ENCODE data around the gene PGS1.

Gene PGS1

DNA sequence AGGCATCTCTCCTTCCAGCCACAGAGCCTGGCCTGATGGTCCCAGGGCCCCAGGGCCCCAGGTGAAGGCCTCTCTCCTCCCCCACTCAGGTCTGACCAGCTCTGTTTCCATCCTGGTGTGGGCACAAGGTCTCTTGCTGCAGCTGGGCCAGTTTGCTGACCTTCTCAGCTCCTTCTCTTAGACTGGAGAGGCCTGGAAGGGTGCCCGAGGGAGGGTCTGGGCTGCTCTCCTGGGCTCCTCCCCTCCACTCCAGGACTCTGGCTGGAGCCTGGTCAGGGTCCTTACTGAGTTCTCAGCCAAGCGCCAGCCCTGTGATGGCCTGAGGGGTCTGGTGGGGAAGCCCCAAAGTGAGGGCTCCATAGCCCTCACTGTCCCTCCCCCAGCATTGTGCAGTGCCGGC, 31.0 kb upstream of the PGS1 start:
- DNase-seq (ENCODE audit: low read depth): no peak

- no peak for DNase-seq (ENCODE audit: low read depth)
These were observed 30.2 kb upstream of the PGS1 start for GRCh38 chr17:78348055-78348770.

- DNase-seq (ENCODE audit: low read depth): no peak
These were observed 28.4 kb upstream of the PGS1 start for GRCh38 chr17:78349891-78350642.

- DNase-seq (ENCODE audit: low read depth): no peak
These were observed 26.9 kb upstream of the PGS1 start for GRCh38 chr17:78351449-78352006.

- DNase-seq (ENCODE audit: low read depth): no peak
These were observed 24.6 kb upstream of the PGS1 start for GRCh38 chr17:78353834-78354233.

DNA sequence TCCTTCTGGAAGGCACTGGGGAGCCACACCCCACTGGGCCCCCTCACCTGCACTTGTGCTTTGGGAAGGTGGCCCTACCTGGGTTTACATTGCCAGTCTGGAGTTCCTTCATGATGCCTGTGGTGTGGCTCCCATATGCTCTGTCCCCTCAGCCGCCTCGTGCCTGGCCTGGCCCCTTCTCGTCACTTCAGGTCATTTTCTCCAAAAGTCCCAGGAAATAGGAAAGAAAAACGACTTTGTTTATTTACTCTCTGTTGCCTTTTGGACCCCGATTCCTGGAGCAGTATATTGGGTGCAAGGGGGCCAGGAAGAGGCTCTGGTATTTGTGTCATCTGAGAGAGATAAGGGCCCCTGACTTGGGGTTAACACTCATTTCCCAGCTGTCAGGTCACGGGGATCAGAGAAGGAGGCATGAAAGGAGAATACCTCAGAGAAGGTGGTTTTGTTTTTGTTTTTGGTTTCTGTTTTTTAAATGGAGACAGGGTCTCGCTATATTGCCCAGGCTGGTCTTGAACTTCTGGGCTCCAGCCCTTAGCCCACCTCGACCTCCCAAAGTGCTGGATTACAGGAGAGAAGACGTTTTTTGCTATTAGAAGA, 23.3 kb upstream of the PGS1 start:
- no peak for DNase-seq (ENCODE audit: low read depth)

DNA sequence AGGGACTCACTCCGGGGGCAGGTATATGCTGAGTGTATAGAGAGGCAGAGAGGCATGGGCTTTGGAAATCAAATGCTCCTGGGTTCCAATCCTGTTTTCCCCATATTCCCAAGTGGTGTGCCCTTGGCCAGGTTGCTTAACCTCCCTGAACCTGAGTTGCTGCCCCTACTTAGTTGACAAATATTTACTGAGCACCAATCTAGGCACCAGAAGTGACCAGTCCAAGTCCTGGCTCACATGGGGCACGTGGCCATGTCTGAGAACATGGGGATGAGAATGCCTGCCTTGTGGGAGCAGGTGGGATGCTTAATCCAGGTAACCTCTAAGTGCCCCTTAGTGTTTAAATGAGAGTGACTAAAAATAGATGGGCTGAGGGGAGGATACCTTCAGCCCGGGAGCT, 22.7 kb upstream of the PGS1 start:
- DNase-seq (ENCODE audit: low read depth): no peak

- peak; percentile 63 for DNase-seq (ENCODE audit: low read depth)
These were observed 22.2 kb upstream of the PGS1 start for GRCh38 chr17:78356101-78356713.

DNA sequence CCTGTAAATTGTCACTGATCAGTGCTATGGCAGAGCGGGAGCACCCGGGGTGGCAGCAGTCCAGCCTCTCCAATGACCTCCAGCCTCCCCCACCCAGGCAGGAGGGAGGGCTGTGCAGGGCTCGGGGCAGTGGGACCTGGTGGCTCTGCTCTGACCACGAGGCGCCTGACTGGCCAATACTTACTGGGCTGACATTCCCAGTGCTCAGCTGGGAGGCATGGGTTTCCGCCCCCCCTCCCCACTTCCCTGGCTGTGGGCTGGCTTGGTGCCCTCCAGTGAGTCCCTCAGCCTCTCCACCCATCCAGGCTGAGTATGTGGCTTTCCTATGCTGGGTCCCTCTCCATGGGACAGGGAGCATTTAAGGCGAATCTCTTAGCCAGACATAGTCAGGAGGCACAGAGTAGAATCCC, 21.3 kb upstream of the PGS1 start:
- no peak for DNase-seq (ENCODE audit: low read depth)

DNA sequence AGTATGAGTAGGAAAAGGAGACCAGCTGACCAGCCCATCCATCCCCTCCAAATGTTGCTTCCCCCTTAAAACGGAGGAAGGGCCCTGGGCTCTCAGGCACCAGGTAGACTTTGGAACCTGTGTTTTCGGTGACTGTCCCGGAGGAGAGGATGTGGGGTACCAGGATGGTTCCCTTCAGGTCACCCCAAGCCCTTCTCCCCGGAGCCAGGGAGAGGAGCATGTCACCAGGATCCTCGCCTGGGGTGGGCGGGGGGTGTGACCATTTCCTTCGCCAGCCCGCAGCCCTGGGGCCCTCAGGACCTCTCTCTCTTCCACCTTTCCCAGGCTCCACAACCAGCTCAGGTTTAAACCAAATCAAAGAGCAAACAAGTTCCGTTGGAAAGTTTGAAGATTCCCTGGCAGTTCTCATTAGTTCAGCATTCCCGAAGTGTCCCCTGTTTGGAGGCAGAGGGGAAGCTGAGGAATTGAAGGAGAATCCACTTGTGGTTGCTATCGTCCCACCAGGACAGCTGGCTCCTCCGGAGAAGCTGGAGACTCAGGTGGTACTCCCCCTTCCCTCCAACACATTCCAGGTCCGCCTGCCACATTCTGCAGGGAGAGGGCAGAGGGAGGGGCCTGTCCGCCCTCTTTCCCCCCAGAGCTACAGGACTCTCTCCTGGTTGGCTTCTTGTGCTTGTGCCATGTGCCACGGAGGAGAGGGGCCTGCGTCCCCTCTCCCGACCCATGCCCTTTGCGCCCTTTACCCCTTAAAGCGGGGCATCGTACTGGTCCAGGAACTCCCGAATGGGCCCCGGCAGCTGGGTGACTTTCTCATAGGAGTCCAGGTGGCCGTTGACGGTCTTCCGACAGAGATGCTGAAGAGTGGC, 20.5 kb upstream of the PGS1 start:
- DNase-seq (ENCODE audit: low read depth): no peak

DNA sequence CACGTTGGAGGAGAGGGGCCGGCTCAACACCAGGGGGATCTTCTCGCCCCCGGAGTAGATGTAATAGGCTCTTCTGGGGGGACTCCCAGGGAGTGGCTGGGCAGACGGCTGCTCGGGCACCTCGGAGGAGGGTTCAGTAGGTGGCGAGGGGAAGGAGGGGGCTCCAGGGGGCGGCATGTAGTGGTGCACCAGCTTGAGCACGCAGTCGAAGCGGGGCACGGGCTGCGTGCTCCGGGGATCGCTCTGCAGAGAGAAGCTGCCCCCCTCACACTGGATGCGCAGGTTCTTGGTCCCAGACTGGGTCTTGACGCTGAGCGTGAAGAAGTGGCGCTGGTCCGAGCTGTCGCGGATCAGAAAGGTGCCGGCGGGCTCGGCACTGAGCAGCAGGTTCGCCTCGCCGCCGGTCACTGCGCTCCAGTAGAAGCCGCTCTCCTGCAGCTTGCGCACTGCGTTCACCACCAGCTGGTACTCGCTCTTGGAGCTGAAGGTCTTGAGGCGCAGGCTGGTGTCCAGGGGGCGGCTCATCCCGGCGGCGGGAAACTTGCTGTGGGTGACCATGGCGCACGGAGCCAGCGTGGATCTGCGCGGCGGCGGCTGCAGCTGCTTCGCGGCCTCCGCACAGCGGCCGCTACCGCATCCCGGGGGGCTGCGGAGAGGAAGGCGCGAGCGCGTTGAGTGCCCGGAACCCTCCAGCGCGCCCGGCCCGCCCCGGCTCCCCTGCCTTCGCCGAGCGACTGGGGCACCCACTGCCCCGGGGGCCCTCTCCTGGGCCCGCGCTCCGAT, 19.7 kb upstream of the PGS1 start:
- no peak for DNase-seq (ENCODE audit: low read depth)

DNA sequence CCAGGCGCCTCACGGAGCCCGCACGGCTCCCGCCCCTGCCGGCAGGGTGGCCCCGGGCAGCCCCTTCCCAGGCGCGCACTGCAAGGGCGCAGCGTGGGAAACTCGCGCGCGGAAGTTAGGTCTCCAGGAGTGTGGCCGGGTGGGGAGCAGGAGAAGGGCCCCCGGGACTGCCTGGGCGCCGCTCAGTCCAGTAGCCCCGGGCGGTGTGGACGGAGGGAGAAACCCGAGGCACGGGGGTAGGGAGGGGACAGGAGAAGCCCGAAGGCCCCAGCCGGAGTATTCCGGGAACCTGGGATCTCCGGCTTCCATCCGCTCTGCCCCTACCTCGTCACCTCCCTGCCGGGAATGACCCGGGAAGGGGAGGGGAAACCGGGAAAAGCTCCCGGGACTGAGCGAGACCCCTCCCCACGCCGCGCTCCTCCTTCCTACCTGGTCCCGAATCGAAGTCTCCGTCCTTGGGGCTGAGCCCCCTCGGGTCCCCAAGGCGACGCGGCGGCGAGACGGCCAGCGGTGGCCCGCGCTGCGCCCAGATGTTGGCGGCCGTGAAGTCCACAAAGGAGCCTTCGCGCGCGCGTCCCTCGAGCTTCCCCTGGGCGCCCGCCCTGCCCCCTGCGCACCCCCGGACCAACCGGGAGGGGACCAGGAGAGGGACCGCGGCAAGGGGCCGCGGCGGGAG, 19.0 kb upstream of the PGS1 start:
- DNase-seq (ENCODE audit: low read depth): no peak

DNA sequence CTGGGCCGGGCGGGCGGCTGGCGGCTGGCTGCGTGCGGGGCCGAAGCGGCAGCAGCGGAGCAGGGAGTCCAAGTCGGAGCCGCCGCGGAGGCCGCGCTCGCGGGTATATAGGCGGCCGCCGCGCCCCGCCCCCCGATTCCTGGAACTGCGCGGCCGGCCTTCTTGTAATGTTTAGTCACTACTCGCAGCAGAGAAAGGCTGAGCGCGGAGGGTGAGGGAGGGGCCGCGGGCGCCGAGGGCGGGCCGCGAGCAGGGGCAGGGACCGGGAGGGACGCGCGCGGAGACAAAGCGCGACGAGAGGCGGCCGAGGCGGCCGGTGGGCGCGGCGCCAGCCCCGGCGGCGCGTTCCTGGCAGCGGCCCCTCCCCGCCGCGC, 18.5 kb upstream of the PGS1 start, which contains the start of gene SOCS3:
TSS of gene SOCS3 (minus strand) at position 81 of the 374 bp plus-strand sequence. CDS start 982 bp downstream, outside the sequence.
- DNase-seq (ENCODE audit: low read depth): peak; percentile 78

DNA sequence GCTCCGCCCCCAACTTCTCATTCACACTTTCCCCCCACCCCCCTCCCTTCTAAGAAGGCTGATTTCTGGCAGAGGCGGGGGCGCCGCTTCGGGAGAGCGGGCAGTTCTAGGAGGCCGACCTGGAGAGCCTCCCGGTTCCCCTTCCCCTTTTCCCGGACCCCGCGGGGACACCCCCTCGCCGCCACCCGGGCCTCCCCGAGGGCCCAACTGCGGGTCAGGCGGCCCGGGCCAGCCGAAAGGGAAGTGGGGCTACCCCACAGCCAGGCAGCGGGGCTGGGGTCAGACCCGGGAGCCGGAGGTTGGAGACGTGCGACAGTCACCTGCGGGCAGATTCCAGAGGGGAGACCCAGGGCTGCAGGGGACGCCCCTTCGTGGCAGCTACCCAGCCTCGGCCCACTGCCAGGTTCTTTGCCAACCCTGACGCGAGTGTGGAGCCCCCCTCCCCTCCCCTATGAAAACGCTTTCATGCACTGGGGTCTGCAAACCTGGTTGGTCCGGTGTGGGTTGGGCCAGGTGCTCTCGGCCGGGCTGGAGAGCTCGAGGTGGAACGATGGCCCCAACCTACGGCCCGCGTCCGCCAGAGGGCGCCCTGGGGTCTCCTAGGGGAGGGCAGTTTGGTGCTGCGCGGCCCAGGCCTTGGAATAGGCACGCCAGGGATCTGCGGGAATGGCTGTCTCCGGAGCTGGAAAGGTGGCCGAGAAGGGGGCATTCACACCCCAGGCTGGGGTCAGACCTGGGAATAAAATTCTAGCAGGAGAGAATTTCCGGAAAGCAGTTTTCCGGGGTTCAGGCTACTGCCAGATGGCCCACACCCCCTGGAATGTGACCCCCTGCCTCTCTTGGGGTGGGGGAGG, 17.9 kb upstream of the PGS1 start:
- DNase-seq (ENCODE audit: low read depth): peak; percentile 86

DNA sequence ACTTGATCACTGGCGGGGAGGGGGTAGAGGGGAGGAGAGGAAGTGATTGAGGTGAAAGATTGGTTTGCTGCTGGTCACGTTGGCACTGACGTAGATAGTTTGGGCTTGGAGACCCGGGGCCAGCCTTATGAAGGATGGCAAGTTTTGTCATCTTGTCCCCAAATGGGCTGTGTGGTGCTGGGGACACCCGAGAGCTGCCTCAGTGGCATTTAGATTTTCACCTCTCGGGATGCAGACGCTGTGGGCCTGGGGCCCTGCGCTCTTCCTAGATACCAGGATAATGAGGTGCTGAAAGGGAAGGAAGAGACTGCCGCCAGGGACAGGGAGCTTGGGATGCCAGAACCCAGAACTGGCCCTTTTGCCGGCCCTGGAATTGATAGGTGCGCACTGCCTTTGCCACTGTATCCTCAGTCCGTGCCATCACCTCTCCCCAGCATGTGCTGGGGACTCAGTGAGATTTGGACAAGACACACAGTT, 17.2 kb upstream of the PGS1 start:
- no peak for DNase-seq (ENCODE audit: low read depth)

GRCh38 chr17:78362232-78362631, 16.2 kb upstream of the PGS1 start:
- DNase-seq (ENCODE audit: low read depth): no peak

GRCh38 chr17:78362671-78363070, 15.8 kb upstream of the PGS1 start:
- DNase-seq (ENCODE audit: low read depth): no peak

DNA sequence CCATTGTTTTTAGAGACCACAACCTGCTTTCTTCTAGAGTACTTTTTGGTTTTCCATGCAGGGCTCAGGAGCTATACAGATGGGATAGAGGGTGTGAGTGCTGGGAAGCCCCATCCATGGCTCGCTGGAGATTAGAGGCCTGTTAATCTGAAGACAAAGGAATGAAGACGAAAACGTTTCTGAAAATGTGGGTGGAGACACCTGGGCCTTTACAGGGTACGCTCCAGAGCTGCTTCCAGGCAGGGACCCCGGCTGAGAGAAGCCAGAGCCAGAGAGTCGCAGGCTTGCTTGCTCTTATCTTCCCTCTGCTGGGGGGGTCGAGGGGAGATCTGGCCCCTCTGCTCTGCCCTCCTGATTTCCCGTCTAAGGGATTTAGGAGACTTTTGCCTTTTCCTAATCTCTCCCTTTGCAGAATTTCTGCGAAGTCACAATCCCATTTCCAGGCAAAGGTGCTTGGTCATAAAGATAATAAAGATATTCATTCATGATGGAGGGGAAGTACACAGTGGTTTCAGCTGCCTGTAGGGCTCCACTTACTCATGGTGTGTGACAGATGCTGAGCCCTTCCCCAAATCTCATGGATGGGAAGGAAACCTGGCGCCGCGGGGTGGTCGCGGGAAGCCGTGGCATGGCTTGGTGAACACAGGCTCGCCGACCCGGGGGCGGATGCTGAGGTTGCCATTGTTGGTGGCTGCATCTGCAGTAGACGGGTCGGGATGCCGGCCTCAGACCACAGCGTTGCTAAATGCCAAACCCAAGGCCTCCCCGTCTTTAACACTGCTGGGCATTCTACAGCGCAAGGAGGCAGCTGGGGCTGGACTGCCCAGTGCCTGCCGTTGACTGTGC, 13.8 kb upstream of the PGS1 start:
- DNase-seq (ENCODE audit: low read depth): no peak

All from stimulated activated CD8-positive, alpha-beta memory T cell treated with anti-CD3 and anti-CD28 coated beads, Interleukin-7, amount 100 ng/mL, for 24 hours (primary cell).